NCI-H146 (cell line): Measurements from ENCODE around the gene DLG5.
"Not testable (repeated sequence)": the region's sequence is repeated elsewhere in the genome, so short reads cannot be mapped to it uniquely, and the experiment has no call there.

ENCODE experiments used
- DNase-seq: peaks from one replicate; lab custom pipeline; 2025; lab: John Stamatoyannopoulos, UW

The DLG5 gene

GRCh38 chr10:77794256-77795142 is 132.1 kb downstream of the DLG5 start:
- DNase-seq, result no peak

GRCh38 chr10:77793831-77794230 is 132.7 kb downstream of the DLG5 start:
- DNase-seq, result no peak

GRCh38 chr10:77792155-77792554 is 134.4 kb downstream of the DLG5 start:
- DNase-seq, result no peak

- DNase-seq, result no peak
These were observed 135.0 kb downstream of the DLG5 start for GRCh38 chr10:77791506-77791905.

- no peak for DNase-seq
These were observed 136.7 kb downstream of the DLG5 start for GRCh38 chr10:77789861-77790260.

- DNase-seq, result no peak
These were observed 137.5 kb downstream of the DLG5 start for GRCh38 chr10:77789016-77789415.

- no peak for DNase-seq
These were observed 138.0 kb downstream of the DLG5 start for GRCh38 chr10:77788496-77789010.

- DNase-seq, result no peak
These were observed 139.1 kb downstream of the DLG5 start for GRCh38 chr10:77787440-77787839.

- no peak for DNase-seq
These were observed 141.7 kb downstream of the DLG5 start for GRCh38 chr10:77784856-77785255.

GRCh38 chr10:77782328-77783061 is 144.1 kb downstream of the DLG5 start:
- DNase-seq, result no peak

GRCh38 chr10:77781451-77782327 is 144.9 kb downstream of the DLG5 start:
- DNase-seq, result no peak

- DNase-seq, result no peak
These were observed 146.4 kb downstream of the DLG5 start for GRCh38 chr10:77780180-77780579.

GRCh38 chr10:77776487-77776886 is 150.1 kb downstream of the DLG5 start:
- no peak for DNase-seq

GRCh38 chr10:77774940-77775391 is 151.6 kb downstream of the DLG5 start:
- DNase-seq, result no peak

GRCh38 chr10:77773631-77774426 is 152.7 kb downstream of the DLG5 start:
- no peak for DNase-seq

GRCh38 chr10:77772852-77773600 is 153.5 kb downstream of the DLG5 start:
- not testable (repeated sequence) for DNase-seq

- DNase-seq, result no peak
These were observed 154.7 kb downstream of the DLG5 start for GRCh38 chr10:77771851-77772250.

GRCh38 chr10:77771450-77771849 is 155.1 kb downstream of the DLG5 start:
- no peak for DNase-seq

GRCh38 chr10:77770868-77771175 is 155.7 kb downstream of the DLG5 start:
- DNase-seq, result no peak

GRCh38 chr10:77770081-77770867 is 156.3 kb downstream of the DLG5 start:
- no peak for DNase-seq
